Testis (tissue), 3 donors: ENCODE results near the gene CDK1. TPM values are rescaled to one million over a fixed set of nuclear protein-coding genes. Genes with fewer than 3 reads are reported as not detected.

Experiments
- DNase-seq: peaks from one replicate; pipeline ENCODE4 v3.0.0-alpha.2; 2019
- H3K27ac ChIP-seq, 2 donors: fragments of 200-600 bp; sonication (generic); one replicate each; pipeline ENCODE4 v1.5.1; 2019
- H3K27me3 ChIP-seq: fragments of 200-600 bp; sonication (generic); one replicate; pipeline ENCODE4 v1.5.1; 2019
- H3K36me3 ChIP-seq: fragments of 200-600 bp; sonication (generic); one replicate; pipeline ENCODE4 v1.5.1; 2017; ENCODE audit warnings: low read depth; ENCODE audit errors: missing control alignments
- H3K4me1 ChIP-seq: fragments of 200-600 bp; sonication (generic); one replicate; pipeline ENCODE4 v1.5.1; 2019
- H3K4me3 ChIP-seq, 2 donors: fragments of 200-600 bp; sonication (generic); one replicate each; pipeline ENCODE4 v1.5.1; 2017 to 2019
- H3K9me3 ChIP-seq: fragments of 200-600 bp; sonication (generic); one replicate; pipeline ENCODE4 v1.5.1; 2017
- POLR2A ChIP-seq: fragments of 450-650 bp; IDR thresholded peaks from one replicate; pipeline ENCODE4 v1.6.1; 2017; ENCODE audit warnings: antibody characterized with exemption, mild to moderate bottlenecking, moderate library complexity
- WGBS, 2 donors: methylation state at CpG; one replicate each; pipeline ENCODE4 v1.1.5; 2018; 5-methylcytosine and 5-hydroxymethylcytosine counted together
- intact Hi-C: fragments of 100-400 bp; cut with DNase I; formaldehyde crosslinking; loops from one replicate; pipeline ENCODE4 v1.15.1; 2023; ENCODE audit warnings: low total_unique reads
- polyA plus RNA-seq: library from polyadenylated mRNA; stranded (reverse); fragments of 350-450 nt; fragmentation: Illumina TruSeq; extraction: RNeasy Lipid Tissue Mini Kit (QIAGEN cat#74804); gene quantifications from one replicate; pipeline ENCODE4 v1.2.3, GENCODE V29; 2014; ENCODE audit warnings: low read depth, low replicate concordance; ENCODE audit not compliant: insufficient read depth
- total RNA-seq, 2 donors: library from RNA; depleted of rRNA; stranded (reverse); fragments of >200 nt; gene quantifications; one replicate each; pipeline ENCODE4 v1.2.3, GENCODE V29; 2016
- TF ChIP-seq, protein P1 (sequence below), 3 experiments: fragments of 450-650 bp in 2 of 3; fragments of 200-600 bp in 1 of 3; sonication (generic) in 1 of 3; IDR thresholded peaks; one replicate each; pipeline ENCODE4 v1.5.1; 2016 to 2019; ENCODE audit warnings: antibody characterized with exemption in 3 of 3, mild to moderate bottlenecking in 2 of 3, moderate library complexity in 1 of 3

CDK1 gene
- total and polyA plus RNA-seq, 3 donors from 2014 or later = 11.8 to 47.9 (median 14.3) TPM

DNA sequence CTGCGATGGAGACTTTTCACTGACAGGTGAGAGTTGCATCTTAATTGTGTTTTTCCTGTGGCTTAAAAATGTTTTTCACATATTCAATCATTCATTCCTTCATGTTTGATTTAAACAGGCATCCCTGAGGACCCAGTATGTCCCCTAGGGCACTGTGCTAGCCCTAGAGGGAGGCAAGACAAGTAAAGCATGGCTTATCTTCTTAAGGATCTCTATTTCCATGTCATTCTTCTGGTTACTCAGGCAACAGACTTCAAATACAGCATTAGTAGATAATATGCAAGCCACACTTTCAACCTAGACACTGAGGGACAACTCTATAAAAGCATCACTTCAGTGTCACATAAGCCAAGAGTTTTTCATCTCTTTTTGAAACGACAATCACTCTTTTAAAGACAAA lies 29.2 kb downstream of the CDK1 start:
- intact Hi-C loops = no loop called here
- H3K36me3 ChIP-seq = no peaks in the 10 kb centered on the region
- H3K27me3 ChIP-seq = no peaks in the 10 kb centered on the region
- no peaks in the 10 kb centered on the region for H3K9me3 ChIP-seq
- 94 to 99% methylated on average over 2 of the region's 2 CpGs for WGBS, 2 donors
- DNase-seq = no peak
- H3K27ac ChIP-seq = no peak overlapping the region
- TF ChIP-seq, protein P1, sequence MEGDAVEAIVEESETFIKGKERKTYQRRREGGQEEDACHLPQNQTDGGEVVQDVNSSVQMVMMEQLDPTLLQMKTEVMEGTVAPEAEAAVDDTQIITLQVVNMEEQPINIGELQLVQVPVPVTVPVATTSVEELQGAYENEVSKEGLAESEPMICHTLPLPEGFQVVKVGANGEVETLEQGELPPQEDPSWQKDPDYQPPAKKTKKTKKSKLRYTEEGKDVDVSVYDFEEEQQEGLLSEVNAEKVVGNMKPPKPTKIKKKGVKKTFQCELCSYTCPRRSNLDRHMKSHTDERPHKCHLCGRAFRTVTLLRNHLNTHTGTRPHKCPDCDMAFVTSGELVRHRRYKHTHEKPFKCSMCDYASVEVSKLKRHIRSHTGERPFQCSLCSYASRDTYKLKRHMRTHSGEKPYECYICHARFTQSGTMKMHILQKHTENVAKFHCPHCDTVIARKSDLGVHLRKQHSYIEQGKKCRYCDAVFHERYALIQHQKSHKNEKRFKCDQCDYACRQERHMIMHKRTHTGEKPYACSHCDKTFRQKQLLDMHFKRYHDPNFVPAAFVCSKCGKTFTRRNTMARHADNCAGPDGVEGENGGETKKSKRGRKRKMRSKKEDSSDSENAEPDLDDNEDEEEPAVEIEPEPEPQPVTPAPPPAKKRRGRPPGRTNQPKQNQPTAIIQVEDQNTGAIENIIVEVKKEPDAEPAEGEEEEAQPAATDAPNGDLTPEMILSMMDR (IDR thresholded peaks at IDR 0.05) = no peak
- TF ChIP-seq POLR2A = no peak
- H3K4me3 ChIP-seq = no peak overlapping the region
- no peaks in the 10 kb centered on the region for H3K4me1 ChIP-seq

DNA sequence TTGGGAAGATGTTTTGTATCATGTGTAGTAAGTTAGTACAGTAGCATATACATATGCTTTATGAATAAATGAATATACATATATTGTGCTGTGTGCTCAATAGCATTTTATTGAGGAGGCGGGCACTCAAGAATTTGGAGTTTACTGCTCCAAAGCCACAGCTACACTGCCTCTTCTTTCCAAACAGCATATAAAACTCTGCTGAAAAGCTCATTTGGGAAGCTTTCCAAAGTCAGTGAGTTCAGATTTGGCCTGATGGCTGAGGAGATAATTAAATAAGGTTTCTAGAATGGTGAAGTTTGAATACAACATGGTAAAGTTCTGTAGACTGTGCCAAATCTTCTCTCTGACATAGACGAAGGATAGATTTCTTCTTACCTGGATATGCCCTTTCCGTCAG lies 29.8 kb downstream of the CDK1 start:
- TF ChIP-seq, protein P1 (IDR thresholded peaks at IDR 0.05) = no peak
- TF ChIP-seq POLR2A = no peak
- intact Hi-C loops = no loop called here
- H3K9me3 ChIP-seq = no peaks in the 10 kb centered on the region
- no peaks in the 10 kb centered on the region for H3K4me1 ChIP-seq
- no peak for DNase-seq
- 82 to 95% methylated on average over 3 of the region's 3 CpGs for WGBS, 2 donors
- H3K27me3 ChIP-seq = peaks cover 2% of the 10 kb centered on the region
- H3K4me3 ChIP-seq = no peak overlapping the region
- no peak overlapping the region for H3K27ac ChIP-seq
- no peaks in the 10 kb centered on the region for H3K36me3 ChIP-seq

DNA sequence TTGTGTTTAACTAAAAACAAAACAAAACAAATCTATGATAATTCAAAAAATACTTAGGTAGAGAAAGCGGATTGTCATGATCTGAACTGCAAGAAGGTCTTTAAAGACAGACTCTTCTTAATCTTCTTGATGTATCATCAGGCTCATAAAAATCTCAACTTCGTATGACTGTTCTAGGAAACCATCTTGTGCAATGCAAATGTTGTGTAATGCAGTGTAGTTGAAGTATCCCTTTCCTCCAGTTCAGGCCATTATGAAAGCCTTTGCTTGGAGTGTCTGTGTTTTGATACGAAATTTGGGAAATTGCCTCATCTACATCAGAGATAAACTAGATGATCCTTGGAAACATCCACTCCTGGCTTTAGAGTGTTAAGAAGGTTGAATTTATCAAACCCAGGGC lies 30.9 kb downstream of the CDK1 start:
- no peaks in the 10 kb centered on the region for H3K36me3 ChIP-seq
- 93 to 94% methylated on average over 3 of the region's 3 CpGs for WGBS, 2 donors
- DNase-seq = no peak

DNA sequence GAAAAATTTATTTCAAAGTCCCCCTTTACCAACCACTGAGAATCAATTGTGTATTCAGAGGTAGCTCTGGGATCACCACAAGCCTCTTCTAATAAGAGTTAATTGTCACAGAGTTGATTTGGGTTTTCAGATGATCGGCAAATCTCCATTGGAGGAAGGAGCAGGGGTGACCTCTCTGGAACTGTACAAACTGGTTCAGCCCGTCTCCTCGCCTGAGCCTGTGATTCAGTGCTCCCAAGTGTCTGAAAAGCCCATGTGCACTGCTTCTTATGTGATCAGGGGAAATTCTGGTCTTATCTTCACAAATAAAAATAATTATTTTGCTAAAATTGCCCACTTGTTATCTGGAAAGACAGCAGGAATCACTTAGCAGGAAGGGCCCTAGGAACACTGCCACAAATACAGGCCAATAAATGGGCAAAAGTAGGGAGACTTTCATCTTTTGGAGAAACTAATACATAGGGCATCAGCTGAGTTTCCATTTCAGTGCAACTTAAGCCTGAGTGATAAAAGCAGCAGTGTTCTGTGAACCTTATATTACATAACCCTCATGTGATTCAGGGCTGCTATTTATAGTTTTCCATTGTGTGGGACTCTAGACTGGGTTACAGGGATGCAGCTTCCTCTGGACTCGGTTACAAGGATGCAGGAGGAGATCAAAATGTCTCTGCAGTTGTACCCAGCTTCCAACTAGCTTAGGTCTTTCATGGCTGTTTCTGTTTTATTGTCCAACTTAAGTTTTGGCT lies 32.3 kb downstream of the CDK1 start:
- Histone ChIP-seq H3K4me1 (no peaks in the 10 kb centered on the region), H3K27ac (peak overlapping the region in 1 of 2 donors; percentile 59), H3K36me3 (no peaks in the 10 kb centered on the region), H3K4me3 (no peak overlapping the region), H3K27me3 (peaks cover 5% of the 10 kb centered on the region), H3K9me3 (no peaks in the 10 kb centered on the region)
- TF ChIP-seq, protein P1 (IDR thresholded peaks at IDR 0.05) = no peak
- no peak for TF ChIP-seq POLR2A
- intact Hi-C loops = loop anchor here (5.0 kb wide), 1 partner anchor 472 kb away; no protein-coding TSS in a partner anchor
- WGBS, 2 donors = 50 to 51% methylated on average over 4 of the region's 4 CpGs
- no peak for DNase-seq

More for the DNA sequence above, 30.9 kb downstream of the CDK1 start:
- intact Hi-C loops = no loop called here
- TF ChIP-seq, protein P1 (IDR thresholded peaks at IDR 0.05) = no peak
- no peak for TF ChIP-seq POLR2A
- no peak overlapping the region for H3K27ac ChIP-seq
- H3K4me1 ChIP-seq = no peaks in the 10 kb centered on the region
- H3K27me3 ChIP-seq = peaks cover 5% of the 10 kb centered on the region
- H3K4me3 ChIP-seq = no peak overlapping the region
- H3K9me3 ChIP-seq = no peaks in the 10 kb centered on the region
